A549 (cell line): ENCODE data around the gene DDIT4. TPM values are rescaled to one million over a fixed set of nuclear protein-coding genes. Genes with fewer than 3 reads are reported as not detected.
A peak's percentile ranks its signal among the peaks of the same experiment; 100 is the strongest.

Experiments
- ATAC-seq, 2 experiments: fragments of 200-7000 bp in 1 of 2; fragments of >200 bp in 1 of 2; cut with Nextera tagmentation in 1 of 2; cut with Tn5 transposase in 1 of 2; 3 replicates each; pipeline versions ENCODE4 v1.8.0 to v1.9.1; 2018 to 2020; ENCODE audit warnings: mild to moderate bottlenecking in 1 of 2, moderate library complexity in 1 of 2
- CTCF ChIA-PET: fragments of 300-600 bp; sonication (Branson Sonifier 250); formaldehyde crosslinking; extraction: SDS; loops from one replicate; lab custom pipeline; 2021; ENCODE audit warnings: antibody characterized with exemption, inconsistent platforms; lab: Yijun Ruan, JAX
- POLR2A ChIA-PET: fragments of 350-600 bp; formaldehyde crosslinking; extraction: SDS; loops from one replicate; lab custom pipeline; 2021; ENCODE audit warnings: antibody characterized with exemption, inconsistent platforms; lab: Yijun Ruan, JAX
- DNase-seq, 2 experiments: peaks; one replicate each; pipeline versions ENCODE4 v3.0.0 to v3.0.0-alpha.2; 2011 to 2016; ENCODE audit warnings: low read depth in 1 of 2, low spot score in 1 of 2
- FAIRE-seq: peaks from 2 replicates; lab custom pipeline; 2011; peaks lifted over from hg19 to GRCh38; lab: Jason Lieb, UNC
- H3K27ac ChIP-seq, 2 experiments: fragments of >200 bp; sonication (Bioruptor Twin); formaldehyde crosslinking; 3 replicates each; pipeline ENCODE4 v1.5.1; 2016 to 2017
- H3K4me1 ChIP-seq: fragments of >200 bp; sonication (Bioruptor Twin); formaldehyde crosslinking; 3 replicates; pipeline ENCODE4 v1.6.1; 2016
- H3K4me2 ChIP-seq: fragments of >200 bp; sonication (Bioruptor Twin); formaldehyde crosslinking; 3 replicates; pipeline ENCODE4 v1.6.1; 2016
- H3K4me3 ChIP-seq: fragments of >200 bp; sonication (Bioruptor Twin); formaldehyde crosslinking; 3 replicates; pipeline ENCODE4 v1.5.1; 2016
- H3K9me3 ChIP-seq: fragments of >200 bp; sonication (Bioruptor Twin); formaldehyde crosslinking; 3 replicates; pipeline ENCODE4 v1.6.1; 2016
- CBX2 ChIP-seq: fragments of 200-600 bp; sonication (generic); IDR thresholded peaks from 2 replicates; pipeline ENCODE4 v1.6.1; 2016; ENCODE audit warnings: low read depth, mild to moderate bottlenecking, borderline replicate concordance
- EHF ChIP-seq: fragments of 250-450 bp; sonication (Bioruptor Pico); IDR thresholded peaks from 2 replicates; pipeline ENCODE4 v1.5.0; 2020; ENCODE audit warnings: mild to moderate bottlenecking
- EP300 ChIP-seq, 2 experiments: fragments of >200 bp; sonication (Bioruptor Twin); formaldehyde crosslinking; IDR thresholded peaks; 2 replicates in 1 of 2; 3 replicates in 1 of 2; pipeline ENCODE4 v1.6.1; 2016 to 2017
- HDAC2 ChIP-seq: fragments of 200-600 bp; sonication (generic); IDR thresholded peaks from 2 replicates; pipeline ENCODE4 v1.6.1; 2016
- KDM5A ChIP-seq: fragments of 200-600 bp; sonication (generic); IDR thresholded peaks from 2 replicates; pipeline ENCODE4 v1.6.1; 2016; ENCODE audit warnings: antibody characterized with exemption, mild to moderate bottlenecking
- MAFK ChIP-seq: fragments of 450-650 bp; IDR thresholded peaks from 2 replicates; pipeline ENCODE4 v1.6.1; 2014; ENCODE audit not compliant: partially characterized antibody
- MAZ ChIP-seq: fragments of 150-350 bp; IDR thresholded peaks from 2 replicates; pipeline ENCODE4 v1.6.1; 2014; ENCODE audit warnings: antibody characterized with exemption, low read depth, low read length, borderline replicate concordance
- MYC ChIP-seq: IDR thresholded peaks from 2 replicates; pipeline ENCODE4 v1.6.1; 2012; ENCODE audit warnings: mild to moderate bottlenecking, inconsistent platforms, low read length, improper control_type of control experiment, borderline replicate concordance
- POLR2AphosphoS2 ChIP-seq: conservative IDR thresholded peaks from 2 replicates; pipeline ENCODE4 v1.6.1; 2012; ENCODE audit warnings: low read length, improper control_type of control experiment, inconsistent platforms
- RAD21 ChIP-seq, 2 experiments: fragments of >200 bp in 1 of 2; sonication (Bioruptor Twin) in 1 of 2; formaldehyde crosslinking in 1 of 2; IDR thresholded peaks in 1 of 2; conservative IDR thresholded peaks in 1 of 2; 2 replicates in 1 of 2; 3 replicates in 1 of 2; pipeline ENCODE4 v1.6.1; 2012 to 2018; ENCODE audit warnings: inconsistent platforms in 1 of 2
- RFX5 ChIP-seq: fragments of 450-650 bp; IDR thresholded peaks from 2 replicates; pipeline ENCODE4 v1.7.1; 2014; ENCODE audit warnings: antibody characterized with exemption, mild to moderate bottlenecking, moderate library complexity
- TFCP2L1 ChIP-seq: fragments of 250-450 bp; sonication (Bioruptor Pico); IDR thresholded peaks from 2 replicates; pipeline ENCODE4 v1.5.0; 2021; ENCODE audit warnings: mild to moderate bottlenecking
- TP53 ChIP-seq: fragments of 250-450 bp; sonication (Bioruptor Pico); IDR thresholded peaks from 2 replicates; pipeline ENCODE4 v1.5.0; 2021; ENCODE audit warnings: mild to moderate bottlenecking, moderate library complexity
- ZC3H11A ChIP-seq: fragments of 450-650 bp; IDR thresholded peaks from 2 replicates; pipeline ENCODE4 v1.6.1; 2014; ENCODE audit warnings: antibody characterized with exemption, mild to moderate bottlenecking
- ZFP36 ChIP-seq: fragments of 450-650 bp; IDR thresholded peaks from 2 replicates; pipeline ENCODE4 v1.6.1; 2014; ENCODE audit warnings: borderline replicate concordance; ENCODE audit not compliant: partially characterized antibody
- ZNF302 ChIP-seq: fragments of 250-450 bp; sonication (Bioruptor Pico); IDR thresholded peaks from 2 replicates; pipeline ENCODE4 v1.9.0; 2021; ENCODE audit warnings: inconsistent platforms, mild to moderate bottlenecking, moderate library complexity
- WGBS: methylation state at CpG from one replicate; pipeline ENCODE4 v1.1.6; 2017; ENCODE audit errors: missing lambda C conversion rate; 5-methylcytosine and 5-hydroxymethylcytosine counted together
- polyA plus RNA-seq, 4 experiments: library from polyadenylated mRNA; depleted of rRNA in 3 of 4; stranded (reverse); fragments of >200 nt; fragmentation: RNase III in 1 of 4; extraction: RNeasy Plus Mini Kit Qiagen cat#74134 plus additional on column Dnase treatment in 1 of 4; gene quantifications; 2 replicates in 3 of 4; 3 replicates in 1 of 4; pipeline ENCODE4 v1.2.3, GENCODE V29; 2011 to 2017
- TF ChIP-seq, protein P1 (sequence below): fragments of 150-350 bp; IDR thresholded peaks from 2 replicates; pipeline ENCODE4 v1.6.1; 2014; ENCODE audit warnings: low read depth, mild to moderate bottlenecking, low read length
- TF ChIP-seq, protein P2 (sequence below): fragments of >200 bp; sonication (Bioruptor Twin); formaldehyde crosslinking; IDR thresholded peaks from 3 replicates; pipeline ENCODE4 v1.6.1; 2016
- TF ChIP-seq, protein P3 (sequence below): fragments of >200 bp; sonication (Bioruptor Twin); formaldehyde crosslinking; IDR thresholded peaks from 3 replicates; pipeline ENCODE4 v1.5.1; 2016
- TF ChIP-seq, protein P4 (sequence below): fragments of 200-600 bp; sonication (generic); IDR thresholded peaks from 2 replicates; pipeline ENCODE4 v1.6.1; 2016; ENCODE audit warnings: antibody characterized with exemption, mild to moderate bottlenecking, moderate library complexity

DDIT4 gene
- polyA plus RNA-seq, 2 of the 4 experiments (the other 2 are of a cell fraction): 239 to 392 TPM

DNA sequence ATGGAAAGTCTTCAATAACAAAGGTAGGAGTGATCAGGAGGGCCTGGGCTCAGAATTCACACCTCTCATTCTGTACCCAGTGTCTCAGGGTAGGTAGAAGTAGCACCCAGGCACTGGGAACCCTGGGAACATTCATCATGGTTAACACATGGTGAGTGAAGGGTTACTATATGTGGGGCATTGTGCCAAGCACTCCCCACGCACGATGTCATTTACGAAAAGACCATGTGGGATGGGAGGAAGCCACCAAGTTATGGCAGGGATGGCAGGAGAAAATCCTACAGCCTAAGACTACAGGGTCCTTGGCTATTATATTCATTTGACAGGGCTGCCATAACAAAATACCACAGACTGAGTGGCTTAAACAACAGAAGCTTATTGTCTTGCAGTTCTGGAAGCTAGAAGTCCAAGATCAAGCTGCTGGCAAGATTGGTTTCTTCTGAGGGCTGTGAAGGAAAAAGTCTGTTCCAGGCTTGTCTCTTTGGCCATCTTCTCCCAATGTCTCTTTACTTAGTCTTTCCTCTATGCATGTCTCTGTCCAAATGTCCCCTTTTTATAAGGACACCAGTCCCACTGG is 27.7 kb upstream of the DDIT4 start:
- peak overlapping the region; percentile 99 to 100 for H3K27ac ChIP-seq
- peak overlapping the region; percentile 72 for H3K4me2 ChIP-seq
- FAIRE-seq (no peak), ATAC-seq (no peak), DNase-seq (no peak)
- ChIA-PET CTCF (interaction anchor here (1.2 to 4.0 kb wide), 6 partner anchors 15 to 114 kb away, joined by 3 to 18 read pairs (median 9); no protein-coding TSS in a partner anchor), POLR2A (interaction anchor here (1.2 to 2.8 kb wide), 4 partner anchors 14 to 29 kb away, joined by 4 to 24 read pairs (median 12); partner anchors contain the start of gene DDIT4)
- H3K4me1 ChIP-seq: peaks cover 79% of the 10 kb centered on the region
- H3K9me3 ChIP-seq: no peaks in the 10 kb centered on the region
- no peak for TF ChIP-seq TP53
- no peak for TF ChIP-seq ZFP36
- TF ChIP-seq, protein P1, sequence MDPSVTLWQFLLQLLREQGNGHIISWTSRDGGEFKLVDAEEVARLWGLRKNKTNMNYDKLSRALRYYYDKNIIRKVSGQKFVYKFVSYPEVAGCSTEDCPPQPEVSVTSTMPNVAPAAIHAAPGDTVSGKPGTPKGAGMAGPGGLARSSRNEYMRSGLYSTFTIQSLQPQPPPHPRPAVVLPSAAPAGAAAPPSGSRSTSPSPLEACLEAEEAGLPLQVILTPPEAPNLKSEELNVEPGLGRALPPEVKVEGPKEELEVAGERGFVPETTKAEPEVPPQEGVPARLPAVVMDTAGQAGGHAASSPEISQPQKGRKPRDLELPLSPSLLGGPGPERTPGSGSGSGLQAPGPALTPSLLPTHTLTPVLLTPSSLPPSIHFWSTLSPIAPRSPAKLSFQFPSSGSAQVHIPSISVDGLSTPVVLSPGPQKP: no peak
- TF ChIP-seq MAFK: no peak
- no peak for TF ChIP-seq TFCP2L1 (CRISPR knock-in tag)
- TF ChIP-seq, protein P2, sequence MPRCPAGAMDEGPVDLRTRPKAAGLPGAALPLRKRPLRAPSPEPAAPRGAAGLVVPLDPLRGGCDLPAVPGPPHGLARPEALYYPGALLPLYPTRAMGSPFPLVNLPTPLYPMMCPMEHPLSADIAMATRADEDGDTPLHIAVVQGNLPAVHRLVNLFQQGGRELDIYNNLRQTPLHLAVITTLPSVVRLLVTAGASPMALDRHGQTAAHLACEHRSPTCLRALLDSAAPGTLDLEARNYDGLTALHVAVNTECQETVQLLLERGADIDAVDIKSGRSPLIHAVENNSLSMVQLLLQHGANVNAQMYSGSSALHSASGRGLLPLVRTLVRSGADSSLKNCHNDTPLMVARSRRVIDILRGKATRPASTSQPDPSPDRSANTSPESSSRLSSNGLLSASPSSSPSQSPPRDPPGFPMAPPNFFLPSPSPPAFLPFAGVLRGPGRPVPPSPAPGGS: no peak
- TF ChIP-seq ZNF302 (CRISPR knock-in tag): no peak
- no peak for TF ChIP-seq MYC
- TF ChIP-seq, protein P3, sequence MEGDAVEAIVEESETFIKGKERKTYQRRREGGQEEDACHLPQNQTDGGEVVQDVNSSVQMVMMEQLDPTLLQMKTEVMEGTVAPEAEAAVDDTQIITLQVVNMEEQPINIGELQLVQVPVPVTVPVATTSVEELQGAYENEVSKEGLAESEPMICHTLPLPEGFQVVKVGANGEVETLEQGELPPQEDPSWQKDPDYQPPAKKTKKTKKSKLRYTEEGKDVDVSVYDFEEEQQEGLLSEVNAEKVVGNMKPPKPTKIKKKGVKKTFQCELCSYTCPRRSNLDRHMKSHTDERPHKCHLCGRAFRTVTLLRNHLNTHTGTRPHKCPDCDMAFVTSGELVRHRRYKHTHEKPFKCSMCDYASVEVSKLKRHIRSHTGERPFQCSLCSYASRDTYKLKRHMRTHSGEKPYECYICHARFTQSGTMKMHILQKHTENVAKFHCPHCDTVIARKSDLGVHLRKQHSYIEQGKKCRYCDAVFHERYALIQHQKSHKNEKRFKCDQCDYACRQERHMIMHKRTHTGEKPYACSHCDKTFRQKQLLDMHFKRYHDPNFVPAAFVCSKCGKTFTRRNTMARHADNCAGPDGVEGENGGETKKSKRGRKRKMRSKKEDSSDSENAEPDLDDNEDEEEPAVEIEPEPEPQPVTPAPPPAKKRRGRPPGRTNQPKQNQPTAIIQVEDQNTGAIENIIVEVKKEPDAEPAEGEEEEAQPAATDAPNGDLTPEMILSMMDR: no peak
- no peak for TF ChIP-seq ZC3H11A
- TF ChIP-seq EP300 (IDR thresholded peaks at IDR 0.05): no peak
- no peak for TF ChIP-seq RFX5
- no peak for TF ChIP-seq CBX2
- no peak for TF ChIP-seq KDM5A
- TF ChIP-seq, protein P4, sequence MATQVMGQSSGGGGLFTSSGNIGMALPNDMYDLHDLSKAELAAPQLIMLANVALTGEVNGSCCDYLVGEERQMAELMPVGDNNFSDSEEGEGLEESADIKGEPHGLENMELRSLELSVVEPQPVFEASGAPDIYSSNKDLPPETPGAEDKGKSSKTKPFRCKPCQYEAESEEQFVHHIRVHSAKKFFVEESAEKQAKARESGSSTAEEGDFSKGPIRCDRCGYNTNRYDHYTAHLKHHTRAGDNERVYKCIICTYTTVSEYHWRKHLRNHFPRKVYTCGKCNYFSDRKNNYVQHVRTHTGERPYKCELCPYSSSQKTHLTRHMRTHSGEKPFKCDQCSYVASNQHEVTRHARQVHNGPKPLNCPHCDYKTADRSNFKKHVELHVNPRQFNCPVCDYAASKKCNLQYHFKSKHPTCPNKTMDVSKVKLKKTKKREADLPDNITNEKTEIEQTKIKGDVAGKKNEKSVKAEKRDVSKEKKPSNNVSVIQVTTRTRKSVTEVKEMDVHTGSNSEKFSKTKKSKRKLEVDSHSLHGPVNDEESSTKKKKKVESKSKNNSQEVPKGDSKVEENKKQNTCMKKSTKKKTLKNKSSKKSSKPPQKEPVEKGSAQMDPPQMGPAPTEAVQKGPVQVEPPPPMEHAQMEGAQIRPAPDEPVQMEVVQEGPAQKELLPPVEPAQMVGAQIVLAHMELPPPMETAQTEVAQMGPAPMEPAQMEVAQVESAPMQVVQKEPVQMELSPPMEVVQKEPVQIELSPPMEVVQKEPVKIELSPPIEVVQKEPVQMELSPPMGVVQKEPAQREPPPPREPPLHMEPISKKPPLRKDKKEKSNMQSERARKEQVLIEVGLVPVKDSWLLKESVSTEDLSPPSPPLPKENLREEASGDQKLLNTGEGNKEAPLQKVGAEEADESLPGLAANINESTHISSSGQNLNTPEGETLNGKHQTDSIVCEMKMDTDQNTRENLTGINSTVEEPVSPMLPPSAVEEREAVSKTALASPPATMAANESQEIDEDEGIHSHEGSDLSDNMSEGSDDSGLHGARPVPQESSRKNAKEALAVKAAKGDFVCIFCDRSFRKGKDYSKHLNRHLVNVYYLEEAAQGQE: no peak
- no peak for TF ChIP-seq EHF (CRISPR knock-in tag)
- no peak for TF ChIP-seq MAZ
- TF ChIP-seq POLR2AphosphoS2: no peak
- TF ChIP-seq HDAC2: no peak
- no peak for TF ChIP-seq RAD21 (conservative IDR thresholded peaks at IDR 0.05 in 1 of 2, IDR thresholded peaks at IDR 0.05 in 1 of 2)
- 26% methylated on average over 3 of the region's 3 CpGs for WGBS
- H3K4me3 ChIP-seq: no peak overlapping the region
